SKM-1 (cell line): ENCODE data around the gene ALDH8A1.

ENCODE experiments used
- DNase-seq: peaks from one replicate; lab custom pipeline; 2025; ENCODE audit not compliant: unreplicated experiment; lab: John Stamatoyannopoulos, UW

ALDH8A1 gene

GRCh38 chr6:134873500-134874388, 76.2 kb downstream of the ALDH8A1 start:
- DNase-seq: no peak

- no peak for DNase-seq
Observed at GRCh38 chr6:134870677-134871498, 79.0 kb downstream of the ALDH8A1 start.

GRCh38 chr6:134868812-134869211, 81.1 kb downstream of the ALDH8A1 start:
- no peak for DNase-seq
